Activated naive CD8-positive, alpha-beta T cell treated with anti-CD3 and anti-CD28 coated beads for 36 hours (primary cell): ENCODE data around the gene RAD50. TPM values are rescaled to one million over a fixed set of nuclear protein-coding genes. Genes with fewer than 3 reads are reported as not detected.

Experiments
- DNase-seq: peaks from one replicate; pipeline ENCODE4 v3.0.0; 2021
- H3K27ac Mint-ChIP-seq: one replicate; pipeline ENCODE4 v1.8.0; 2022; ENCODE audit warnings: mild to moderate bottlenecking, moderate library complexity, mixed read lengths
- H3K27me3 Mint-ChIP-seq: one replicate; pipeline ENCODE4 v1.8.0; 2022; ENCODE audit warnings: mild to moderate bottlenecking, mixed read lengths
- H3K36me3 Mint-ChIP-seq: one replicate; pipeline ENCODE4 v1.8.0; 2021; ENCODE audit warnings: mild to moderate bottlenecking, mixed read lengths
- H3K4me1 Mint-ChIP-seq: one replicate; pipeline ENCODE4 v1.8.0; 2021; ENCODE audit warnings: mixed read lengths
- H3K4me3 Mint-ChIP-seq: one replicate; pipeline ENCODE4 v1.8.0; 2022; ENCODE audit warnings: mild to moderate bottlenecking, moderate library complexity, mixed read lengths
- H3K9me3 Mint-ChIP-seq: one replicate; pipeline ENCODE4 v1.8.0; 2022; ENCODE audit warnings: mixed read lengths
- total RNA-seq, 2 experiments: library from RNA; stranded (reverse); gene quantifications; one replicate each; pipeline ENCODE4 v1.2.3, GENCODE V29; 2021

RAD50 gene
- total RNA-seq, 2 experiments from 2014 or later = 40.7 to 49.1 TPM

- peaks cover 42% of the 10 kb centered on the region for H3K27me3 Mint-ChIP-seq
- no peaks in the 10 kb centered on the region for H3K9me3 Mint-ChIP-seq
Measured at GRCh38 chr5:132658381-132659302, 101.9 kb downstream of the RAD50 start.

GRCh38 chr5:132659598-132660493 lies 103.1 kb downstream of the RAD50 start:
- Mint-ChIP-seq H3K36me3 (no peaks in the 10 kb centered on the region), H3K27ac (no peak overlapping the region), H3K4me1 (peaks cover 39% of the 10 kb centered on the region), H3K27me3 (peaks cover 30% of the 10 kb centered on the region), H3K9me3 (no peaks in the 10 kb centered on the region), H3K4me3 (no peak overlapping the region)
- DNase-seq = no peak

More at GRCh38 chr5:132658381-132659302, 101.9 kb downstream of the RAD50 start:
- DNase-seq = no peak
- Mint-ChIP-seq H3K36me3 (no peaks in the 10 kb centered on the region), H3K4me3 (no peak overlapping the region), H3K4me1 (peaks cover 38% of the 10 kb centered on the region), H3K27ac (no peak overlapping the region)

DNA sequence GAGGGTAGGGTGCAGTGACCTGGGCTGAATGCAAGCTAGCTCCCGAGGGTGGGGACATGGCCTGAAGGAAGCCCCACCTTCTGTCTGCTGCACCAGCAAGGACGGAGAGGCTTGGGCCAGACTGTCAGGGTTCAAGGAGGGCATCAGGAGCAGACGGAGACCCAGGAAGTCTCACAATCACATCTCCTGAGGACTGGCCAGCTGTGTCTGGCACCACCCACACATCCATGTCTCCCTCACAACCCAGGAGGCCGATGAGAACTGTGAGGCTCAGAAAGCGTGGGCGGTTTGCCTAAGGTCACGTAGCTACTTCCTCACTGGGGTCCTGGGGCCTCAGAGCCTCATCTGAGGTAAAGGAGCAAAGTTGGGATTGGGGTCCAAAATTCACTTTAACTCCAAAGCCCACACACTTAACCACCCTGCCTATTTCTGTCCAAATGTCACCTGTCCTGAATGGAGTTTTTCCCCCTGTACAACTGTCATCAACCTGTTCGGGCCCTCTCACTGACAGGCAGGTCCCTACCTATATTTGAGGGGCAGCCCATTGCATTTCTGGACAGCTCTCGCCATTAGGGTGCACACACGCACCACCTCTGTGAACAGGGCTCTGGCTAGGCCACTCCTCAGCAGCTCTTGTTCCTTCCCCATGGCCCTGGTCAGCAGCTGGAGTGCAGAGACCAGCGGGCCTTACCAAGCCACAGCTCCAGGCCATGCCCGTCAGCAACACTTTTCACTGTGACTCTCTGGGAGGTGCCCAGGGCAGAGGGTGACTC lies 104.6 kb downstream of the RAD50 start:
- H3K36me3 Mint-ChIP-seq = no peaks in the 10 kb centered on the region
- no peak overlapping the region for H3K27ac Mint-ChIP-seq
- no peak overlapping the region for H3K4me3 Mint-ChIP-seq
- H3K4me1 Mint-ChIP-seq = peaks cover 39% of the 10 kb centered on the region
- H3K9me3 Mint-ChIP-seq = no peaks in the 10 kb centered on the region
- DNase-seq = no peak
- peaks cover 18% of the 10 kb centered on the region for H3K27me3 Mint-ChIP-seq

DNA sequence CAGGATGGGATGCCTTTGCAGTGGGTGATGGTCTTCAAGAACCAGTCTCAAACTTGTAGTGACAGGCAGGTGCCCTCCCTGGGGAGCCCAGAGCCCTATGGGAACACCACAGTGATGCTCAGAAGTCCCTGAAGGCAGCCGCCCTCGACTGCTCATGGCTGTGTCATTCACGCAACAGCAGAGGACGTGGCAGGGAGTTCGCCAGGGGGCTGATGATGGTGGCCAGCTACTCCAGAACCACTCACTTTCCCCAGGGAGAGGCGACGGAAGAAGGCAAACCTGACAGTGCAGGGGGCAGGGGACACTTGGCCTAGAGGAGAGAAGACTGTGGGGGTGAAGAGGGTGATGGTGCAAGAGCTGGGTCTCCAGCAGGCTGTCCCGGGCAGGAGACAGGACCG lies 105.2 kb downstream of the RAD50 start:
- Mint-ChIP-seq H3K4me1 (peaks cover 33% of the 10 kb centered on the region), H3K36me3 (no peaks in the 10 kb centered on the region), H3K4me3 (no peak overlapping the region), H3K27me3 (peaks cover 15% of the 10 kb centered on the region), H3K9me3 (no peaks in the 10 kb centered on the region), H3K27ac (no peak overlapping the region)
- DNase-seq = no peak

GRCh38 chr5:132662925-132663770 lies 106.4 kb downstream of the RAD50 start:
- Mint-ChIP-seq H3K27ac (peak overlapping the region; percentile 59), H3K4me1 (peaks cover 24% of the 10 kb centered on the region), H3K4me3 (no peak overlapping the region), H3K27me3 (peaks cover 4% of the 10 kb centered on the region), H3K9me3 (no peaks in the 10 kb centered on the region), H3K36me3 (no peaks in the 10 kb centered on the region)
- peak; percentile 42 for DNase-seq

DNA sequence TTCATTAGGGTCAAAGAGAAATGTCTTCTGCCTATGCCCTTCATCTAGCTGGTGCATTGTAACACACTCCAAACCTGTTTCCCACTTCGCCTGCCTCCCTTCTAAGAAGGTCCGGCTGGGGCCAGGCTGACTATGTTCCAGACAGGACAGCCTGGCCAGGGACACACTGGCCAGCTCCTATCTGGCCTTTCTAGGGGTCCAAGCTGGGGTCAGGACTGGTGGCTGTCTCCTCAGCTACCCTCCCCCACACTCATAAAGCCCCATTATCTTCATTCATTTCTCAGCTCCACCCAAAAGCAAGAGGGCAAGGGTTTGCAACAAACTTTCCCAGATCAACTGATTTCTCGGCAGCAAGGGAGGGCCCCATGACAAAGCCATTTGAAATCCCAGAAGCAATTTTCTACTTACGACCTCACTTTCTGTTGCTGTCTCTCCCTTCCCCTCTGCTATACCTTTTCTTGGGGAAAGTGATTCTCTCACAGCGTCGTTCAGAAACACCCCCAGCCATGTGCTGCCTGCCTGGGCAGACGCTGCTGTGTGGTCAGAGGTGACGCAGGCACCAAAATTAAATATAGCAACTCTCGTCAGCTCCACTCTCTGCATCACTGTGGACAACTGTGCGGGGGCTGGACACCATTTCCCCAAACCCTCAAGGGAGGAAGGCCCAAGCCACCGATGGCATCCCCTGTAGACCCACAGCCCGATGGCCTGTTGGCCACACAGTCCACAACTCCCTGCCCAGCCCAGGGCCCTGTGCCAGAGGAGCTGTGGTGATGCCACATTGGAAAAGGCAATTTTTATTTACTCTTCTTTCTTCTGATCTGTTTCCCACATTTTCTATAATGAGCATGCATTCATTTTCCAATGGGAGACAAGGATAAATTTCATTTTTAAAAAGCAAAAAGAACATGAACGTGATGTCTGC lies 107.3 kb downstream of the RAD50 start:
- Mint-ChIP-seq H3K4me1 (peaks cover 24% of the 10 kb centered on the region), H3K9me3 (no peaks in the 10 kb centered on the region), H3K4me3 (no peak overlapping the region), H3K27ac (no peak overlapping the region), H3K27me3 (peaks cover 3% of the 10 kb centered on the region), H3K36me3 (no peaks in the 10 kb centered on the region)
- DNase-seq = no peak

DNA sequence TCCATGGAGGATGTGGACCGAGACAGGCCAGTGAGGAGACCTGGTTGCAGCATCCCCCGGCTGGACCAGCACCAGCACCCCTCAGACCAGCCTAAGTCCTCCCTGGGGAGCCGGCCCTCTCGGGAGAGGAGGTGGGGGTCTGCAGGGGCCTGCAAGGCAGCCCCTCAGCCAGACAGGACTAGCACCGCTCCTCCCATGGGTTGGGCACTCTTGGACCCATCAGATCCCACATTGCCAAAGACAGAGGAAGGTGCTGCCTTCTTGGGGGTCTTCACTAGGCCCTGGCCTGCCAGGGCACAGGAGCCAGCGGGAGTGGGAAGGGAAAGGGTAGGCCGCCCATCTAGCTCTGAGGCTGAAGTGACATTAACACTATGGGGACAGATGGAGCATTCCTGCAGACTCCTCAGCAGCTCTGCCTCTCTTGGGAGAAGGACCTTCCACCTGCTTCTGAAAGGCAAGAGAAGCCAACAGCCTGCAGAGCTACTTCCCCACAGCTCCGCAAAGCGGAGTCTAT lies 108.0 kb downstream of the RAD50 start:
- Mint-ChIP-seq H3K36me3 (no peaks in the 10 kb centered on the region), H3K27ac (no peak overlapping the region), H3K27me3 (peaks cover 3% of the 10 kb centered on the region), H3K4me3 (no peak overlapping the region), H3K4me1 (peaks cover 24% of the 10 kb centered on the region), H3K9me3 (no peaks in the 10 kb centered on the region)
- DNase-seq = no peak

DNA sequence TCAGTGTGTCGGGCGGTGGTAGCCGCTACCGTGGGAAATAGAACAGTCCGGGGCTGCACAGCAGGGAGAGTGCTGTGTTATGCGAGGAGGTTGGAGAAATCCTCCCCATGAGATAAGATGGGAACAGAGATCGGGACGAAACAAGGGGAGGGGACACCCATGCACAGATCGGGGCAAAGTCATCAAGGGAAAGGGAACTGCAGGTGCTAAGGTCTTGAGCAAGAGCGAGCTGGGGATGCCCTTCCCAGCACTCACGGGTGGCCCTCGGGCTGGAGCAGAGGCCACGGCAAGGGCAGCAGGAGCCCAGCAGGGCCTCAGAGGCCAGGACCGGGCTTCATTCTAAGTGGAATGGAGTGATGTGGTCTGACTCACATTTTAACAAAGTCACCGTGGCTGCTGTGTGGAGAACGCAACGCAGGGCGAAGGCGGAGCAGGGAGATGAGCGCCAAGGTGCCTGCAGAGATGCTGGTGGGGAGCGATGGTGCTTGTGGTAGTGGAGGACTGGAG lies 108.8 kb downstream of the RAD50 start:
- Mint-ChIP-seq H3K4me3 (no peak overlapping the region), H3K27ac (no peak overlapping the region), H3K9me3 (no peaks in the 10 kb centered on the region), H3K27me3 (peaks cover 3% of the 10 kb centered on the region), H3K4me1 (peaks cover 20% of the 10 kb centered on the region), H3K36me3 (no peaks in the 10 kb centered on the region)
- no peak for DNase-seq

GRCh38 chr5:132666310-132667123 lies 109.7 kb downstream of the RAD50 start:
- H3K36me3 Mint-ChIP-seq = no peaks in the 10 kb centered on the region
- H3K27ac Mint-ChIP-seq = no peak overlapping the region

GRCh38 chr5:132667309-132667708 lies 110.5 kb downstream of the RAD50 start:
- no peaks in the 10 kb centered on the region for H3K9me3 Mint-ChIP-seq
- H3K4me3 Mint-ChIP-seq = no peak overlapping the region
- H3K27me3 Mint-ChIP-seq = peaks cover 3% of the 10 kb centered on the region
- no peak for DNase-seq
- H3K4me1 Mint-ChIP-seq = peaks cover 8% of the 10 kb centered on the region
- no peaks in the 10 kb centered on the region for H3K36me3 Mint-ChIP-seq
- H3K27ac Mint-ChIP-seq = no peak overlapping the region

More at GRCh38 chr5:132666310-132667123, 109.7 kb downstream of the RAD50 start:
- peaks cover 14% of the 10 kb centered on the region for H3K4me1 Mint-ChIP-seq
- peaks cover 3% of the 10 kb centered on the region for H3K27me3 Mint-ChIP-seq
- H3K4me3 Mint-ChIP-seq = no peak overlapping the region
- DNase-seq = no peak
- H3K9me3 Mint-ChIP-seq = no peaks in the 10 kb centered on the region

DNA sequence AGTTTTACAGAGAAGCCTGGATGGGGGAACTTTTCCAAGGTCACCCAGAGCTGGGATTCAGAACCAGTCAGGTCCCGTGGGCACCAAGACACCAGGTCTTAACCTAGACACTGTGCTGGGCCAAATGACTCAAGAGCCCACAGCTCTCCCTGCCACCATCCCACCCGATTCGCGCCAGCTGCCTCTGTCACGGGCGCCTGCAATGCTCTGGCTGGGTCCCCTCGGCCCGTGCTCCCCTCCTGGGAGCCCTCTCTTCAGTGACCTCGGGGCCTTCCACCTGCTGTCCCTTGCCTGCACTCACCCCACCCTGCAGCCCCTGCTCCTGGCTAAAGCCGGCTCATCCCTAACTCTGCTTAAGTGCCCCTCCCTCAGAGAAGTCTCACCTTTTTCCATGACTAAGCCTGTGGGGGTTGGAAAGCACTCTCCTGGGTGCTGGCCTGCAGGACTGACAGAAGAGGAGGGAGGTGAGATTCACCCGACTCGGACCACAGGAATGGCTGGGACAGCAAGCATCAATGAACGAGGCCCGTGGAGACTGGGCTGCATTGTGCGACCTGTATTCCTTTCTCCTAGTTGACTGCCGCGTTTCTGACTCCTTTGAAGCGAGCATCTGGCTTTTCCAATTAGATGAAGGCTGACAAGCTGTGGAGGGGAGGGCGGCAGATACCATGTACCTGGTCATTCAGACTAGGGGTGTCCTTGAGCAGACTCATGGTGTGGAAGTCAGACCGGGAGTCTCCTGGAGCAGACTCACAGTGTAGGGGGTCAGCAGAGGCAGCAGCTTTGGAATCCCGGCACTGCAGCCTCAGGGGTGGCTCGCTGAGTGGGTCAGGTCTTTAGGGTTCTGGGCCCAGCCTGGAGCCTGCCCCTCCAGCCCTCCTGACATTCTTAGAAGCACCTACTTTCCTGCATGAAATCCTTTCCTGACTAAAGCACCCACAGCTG lies 111.3 kb downstream of the RAD50 start:
- H3K4me3 Mint-ChIP-seq = no peak overlapping the region
- H3K36me3 Mint-ChIP-seq = no peaks in the 10 kb centered on the region
- no peak overlapping the region for H3K27ac Mint-ChIP-seq
- H3K4me1 Mint-ChIP-seq = peaks cover 6% of the 10 kb centered on the region
- no peaks in the 10 kb centered on the region for H3K9me3 Mint-ChIP-seq
- peaks cover 3% of the 10 kb centered on the region for H3K27me3 Mint-ChIP-seq
- DNase-seq = no peak
